Adrenal gland (tissue), 5 donors: ENCODE measurements around the gene TSHZ2.

Experiments
- POLR2A ChIP-seq, 2 donors: fragments of 450-650 bp; IDR thresholded peaks; one replicate each; pipeline ENCODE4 v1.6.1; 2017; ENCODE audit warnings: antibody characterized with exemption in 2 of 2, mild to moderate bottlenecking in 2 of 2, moderate library complexity in 1 of 2
- TF ChIP-seq, protein P1 (sequence below), 6 experiments: fragments of 450-650 bp in 4 of 6; fragments of 200-600 bp in 2 of 6; sonication (generic) in 1 of 6; IDR thresholded peaks; 1 replicate in 5 of 6; 2 replicates in 1 of 6; pipeline versions ENCODE4 v1.5.1 to v1.8.0; 2016 to 2021; ENCODE audit warnings: antibody characterized with exemption in 6 of 6, mild to moderate bottlenecking in 2 of 6, moderate library complexity in 1 of 6
- donor health status: DM: no; HTN: no; CAD: no.

DNA sequence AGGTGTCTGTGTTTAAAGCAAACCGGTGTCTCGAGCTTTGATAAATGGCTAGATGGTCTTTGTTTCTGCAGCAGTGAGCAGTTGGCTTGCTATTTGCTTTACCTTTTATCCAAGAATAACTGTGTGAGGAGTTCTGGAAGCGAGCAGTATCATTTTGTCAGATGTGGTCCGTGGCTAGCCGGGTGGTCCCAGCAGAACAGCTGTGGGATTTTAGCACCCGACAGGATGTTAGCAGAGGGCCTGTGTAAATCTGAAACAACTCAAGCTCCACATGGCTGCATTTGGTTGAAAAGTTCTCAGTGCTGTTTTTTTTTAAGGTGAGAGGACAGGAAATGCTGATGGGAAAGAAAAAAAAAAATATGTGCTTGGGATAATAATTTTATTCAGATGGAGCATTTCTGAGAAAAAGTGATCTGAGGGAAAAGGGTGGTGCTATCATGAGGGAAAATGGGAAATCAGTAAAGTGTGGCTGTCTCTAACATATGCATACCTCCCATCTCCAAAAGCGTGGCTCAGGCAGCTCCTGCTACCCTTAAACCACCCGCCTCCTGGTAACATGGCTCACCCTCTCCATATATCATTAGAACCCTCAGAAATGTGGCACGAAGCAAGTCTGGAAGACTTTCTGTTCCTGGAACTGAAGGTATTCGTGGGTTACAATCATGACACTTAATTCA is 215.4 kb downstream of the TSHZ2 start:
- TF ChIP-seq, protein P1, sequence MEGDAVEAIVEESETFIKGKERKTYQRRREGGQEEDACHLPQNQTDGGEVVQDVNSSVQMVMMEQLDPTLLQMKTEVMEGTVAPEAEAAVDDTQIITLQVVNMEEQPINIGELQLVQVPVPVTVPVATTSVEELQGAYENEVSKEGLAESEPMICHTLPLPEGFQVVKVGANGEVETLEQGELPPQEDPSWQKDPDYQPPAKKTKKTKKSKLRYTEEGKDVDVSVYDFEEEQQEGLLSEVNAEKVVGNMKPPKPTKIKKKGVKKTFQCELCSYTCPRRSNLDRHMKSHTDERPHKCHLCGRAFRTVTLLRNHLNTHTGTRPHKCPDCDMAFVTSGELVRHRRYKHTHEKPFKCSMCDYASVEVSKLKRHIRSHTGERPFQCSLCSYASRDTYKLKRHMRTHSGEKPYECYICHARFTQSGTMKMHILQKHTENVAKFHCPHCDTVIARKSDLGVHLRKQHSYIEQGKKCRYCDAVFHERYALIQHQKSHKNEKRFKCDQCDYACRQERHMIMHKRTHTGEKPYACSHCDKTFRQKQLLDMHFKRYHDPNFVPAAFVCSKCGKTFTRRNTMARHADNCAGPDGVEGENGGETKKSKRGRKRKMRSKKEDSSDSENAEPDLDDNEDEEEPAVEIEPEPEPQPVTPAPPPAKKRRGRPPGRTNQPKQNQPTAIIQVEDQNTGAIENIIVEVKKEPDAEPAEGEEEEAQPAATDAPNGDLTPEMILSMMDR (IDR thresholded peaks at IDR 0.05) = no peak
- no peak for TF ChIP-seq POLR2A (IDR thresholded peaks at IDR 0.05)
